Lung (tissue), 5 donors: ENCODE results near the gene PRDM5. TPM values are rescaled to one million over a fixed set of nuclear protein-coding genes. Genes with fewer than 3 reads are reported as not detected.

ENCODE experiments used
- polyA plus RNA-seq, 2 donors: library from polyadenylated mRNA; stranded (reverse); fragments of 200-250 nt; gene quantifications; one replicate each; pipeline ENCODE4 v1.2.1, GENCODE V29; 2013
- small RNA-seq: library from RNA; depleted of rRNA; stranded (forward); fragments of <200 nt; gene quantifications from one replicate; pipeline ENCODE3, GENCODE V24; 2014; ENCODE audit warnings: low replicate concordance
- total RNA-seq, 2 donors: library from RNA; depleted of rRNA in 1 of 2; stranded (reverse); fragments of >200 nt in 1 of 2; gene quantifications; one replicate each; pipeline ENCODE4 v1.2.1, GENCODE V29; 2014 to 2021
- donor health status: Bipolar disorder and iron deficiency.
- donor health status: healthy.
- donor health status: DM: yes; HTN: yes; CAD: no.

Gene PRDM5
- total and polyA plus RNA-seq, 4 donors = 3.0 to 57.6 (median 9.2) TPM

Small RNAs within 50 kb of the gene (small RNA-seq; reads per million reads assigned to genes)
- not detected for gene RNU6-550P

Other genes with a start within 250 kb of the PRDM5 start
- 100 to 1,000 TPM; 121 to 381 TPM for gene NDNF, start 149.8 kb upstream of the PRDM5 start, total RNA-seq
- gene NDNF, start 149.8 kb upstream of the PRDM5 start, polyA plus RNA-seq = 10 to 100 TPM; 22.3 to 40.1 TPM
- 10 to 100 TPM in 1 of 2 donors, 1 to 10 TPM in 1; 3.4 to 11.0 TPM for gene TNIP3, start 241.6 kb upstream of the PRDM5 start, total RNA-seq
- 10 to 100 TPM in 1 of 2 donors, 1 to 10 TPM in 1; 1.6 to 59.2 TPM for gene TNIP3, start 241.6 kb upstream of the PRDM5 start, polyA plus RNA-seq